Cardiac muscle cell (in vitro differentiated cells and primary cell): ENCODE results near the gene HMCN1. TPM values are rescaled to one million over a fixed set of nuclear protein-coding genes. Genes with fewer than 3 reads are reported as not detected.
A peak's percentile ranks its signal among the peaks of the same experiment; 100 is the strongest.

Source experiments
- DNase-seq, 2 donors: peaks; one replicate each; pipeline versions ENCODE4 v3.0.0 to v3.0.0-alpha.2; 2010 to 2017; ENCODE audit warnings: low read depth in 1 of 2, low spot score in 1 of 2
- H3K27ac ChIP-seq: fragments of 200-600 bp; sonication (generic); 2 replicates; pipeline ENCODE4 v1.5.1; 2016
- H3K27me3 ChIP-seq: fragments of 200-600 bp; sonication (generic); 2 replicates; pipeline ENCODE4 v1.6.0; 2016; ENCODE audit warnings: control low read depth
- H3K36me3 ChIP-seq: fragments of 200-600 bp; sonication (generic); 2 replicates; pipeline ENCODE4 v1.5.1; 2016; ENCODE audit warnings: control low read depth
- H3K4me1 ChIP-seq: fragments of 200-600 bp; sonication (generic); 2 replicates; pipeline ENCODE4 v1.8.1; 2017; ENCODE audit warnings: low read depth, mild to moderate bottlenecking, mixed run types
- H3K4me3 ChIP-seq: fragments of 200-600 bp; sonication (generic); 2 replicates; pipeline ENCODE4 v1.5.1; 2016; ENCODE audit warnings: mild to moderate bottlenecking
- H3K9me3 ChIP-seq: fragments of 200-600 bp; sonication (generic); 2 replicates; pipeline ENCODE4 v1.5.1; 2017; ENCODE audit warnings: low read depth, mild to moderate bottlenecking, control low read depth
- CTCF ChIP-seq: IDR thresholded peaks from 2 replicates; pipeline ENCODE4 v1.5.1; 2012; ENCODE audit warnings: low read depth, mild to moderate bottlenecking, low read length
- polyA plus RNA-seq: library from polyadenylated mRNA; unstranded; fragments of >200 nt; fragmentation: Nextera tagmentation; extraction: Ambion mirVana; gene quantifications from 2 replicates; pipeline ENCODE4 v1.2.1, GENCODE V29; 2016
- total RNA-seq: library from RNA; depleted of rRNA; stranded (reverse); fragments of >200 nt; gene quantifications from 2 replicates; pipeline ENCODE4 v1.2.3, GENCODE V29; 2016

Gene HMCN1
- total RNA-seq, result 19.2 and 28.5 TPM in 2 replicates
- polyA plus RNA-seq, result 4.9 and 12.5 TPM in 2 replicates

- H3K27me3 ChIP-seq, result no peaks in the 10 kb centered on the region
- H3K4me1 ChIP-seq, result no peaks in the 10 kb centered on the region
- peak within 1 kb of the TSS; percentile 52 for H3K4me3 ChIP-seq
- peak; percentile 83 to 89 for DNase-seq
- H3K27ac ChIP-seq, result peak within 1 kb of the TSS; percentile 76
- no peaks in the 10 kb centered on the region for H3K36me3 ChIP-seq
- TF ChIP-seq CTCF, result peak; percentile 56
- no peaks in the 10 kb centered on the region for H3K9me3 ChIP-seq
Observed at GRCh38 chr1:185733818-185734735, at the start of gene HMCN1. Gene HMCN1, plus strand, starts transcription at chr1:185734391. Its CDS starts 389 bp downstream, at chr1:185734780.

GRCh38 chr1:185686821-185687778 lies 47.1 kb upstream of the HMCN1 start:
- Histone ChIP-seq H3K27ac (no peak overlapping the region), H3K4me1 (no peaks in the 10 kb centered on the region), H3K36me3 (no peaks in the 10 kb centered on the region), H3K9me3 (no peaks in the 10 kb centered on the region), H3K27me3 (peaks cover 27% of the 10 kb centered on the region), H3K4me3 (no peak overlapping the region)
- DNase-seq, result no peak
- no peak for TF ChIP-seq CTCF

- Histone ChIP-seq H3K4me3 (no peak overlapping the region), H3K4me1 (peaks cover 10% of the 10 kb centered on the region), H3K27me3 (peaks cover 27% of the 10 kb centered on the region), H3K27ac (no peak overlapping the region), H3K36me3 (no peaks in the 10 kb centered on the region), H3K9me3 (no peaks in the 10 kb centered on the region)
- no peak for DNase-seq
- TF ChIP-seq CTCF, result no peak
Observed at GRCh38 chr1:185690527-185690926, 43.7 kb upstream of the HMCN1 start.

- TF ChIP-seq CTCF, result no peak
Observed at GRCh38 chr1:185693654-185694053, 40.5 kb upstream of the HMCN1 start.

GRCh38 chr1:185694081-185694480 lies 40.1 kb upstream of the HMCN1 start:
- H3K27ac ChIP-seq, result peak overlapping the region; percentile 35
- peaks cover 10% of the 10 kb centered on the region for H3K4me1 ChIP-seq
- peaks cover 2% of the 10 kb centered on the region for H3K27me3 ChIP-seq
- H3K4me3 ChIP-seq, result no peak overlapping the region
- H3K9me3 ChIP-seq, result no peaks in the 10 kb centered on the region
- H3K36me3 ChIP-seq, result no peaks in the 10 kb centered on the region
- no peak for TF ChIP-seq CTCF
- DNase-seq, result no peak

More at GRCh38 chr1:185693654-185694053, 40.5 kb upstream of the HMCN1 start:
- Histone ChIP-seq H3K4me1 (peaks cover 10% of the 10 kb centered on the region), H3K36me3 (no peaks in the 10 kb centered on the region), H3K9me3 (no peaks in the 10 kb centered on the region), H3K27ac (peak overlapping the region; percentile 35), H3K4me3 (no peak overlapping the region), H3K27me3 (peaks cover 6% of the 10 kb centered on the region)
- DNase-seq, result no peak
